Mesendoderm (in vitro differentiated cells): ENCODE data around the gene FAM117A.
"Not testable (repeated sequence)": the region's sequence is repeated elsewhere in the genome, so short reads cannot be mapped to it uniquely, and the experiment has no call there.

Source experiments
- DNase-seq: peaks from one replicate; pipeline ENCODE4 v3.0.0; 2013
- H2AK5ac ChIP-seq: 2 replicates; pipeline ENCODE4 v1.6.1; 2013; ENCODE audit warnings: low read length, inconsistent platforms
- H2BK120ac ChIP-seq: 2 replicates; pipeline ENCODE4 v1.6.1; 2013; ENCODE audit warnings: low read depth, mild to moderate bottlenecking, low read length, moderate library complexity, mixed read lengths
- H2BK15ac ChIP-seq: replicated peaks from 2 replicates; pipeline ENCODE4 v1.6.1; 2013; ENCODE audit warnings: low read depth, mild to moderate bottlenecking, moderate library complexity
- H2BK5ac ChIP-seq: 2 replicates; pipeline ENCODE4 v1.6.1; 2013; ENCODE audit warnings: low read length, inconsistent platforms
- H3K18ac ChIP-seq: 2 replicates; pipeline ENCODE4 v1.6.1; 2013; ENCODE audit warnings: mild to moderate bottlenecking, low read length, mixed read lengths
- H3K23ac ChIP-seq: one replicate; pipeline ENCODE4 v1.6.1; 2013; ENCODE audit warnings: low read length
- H3K27ac ChIP-seq: 2 replicates; pipeline ENCODE4 v1.5.1; 2013; ENCODE audit warnings: low read depth, mild to moderate bottlenecking, inconsistent platforms, low read length, moderate library complexity
- H3K27me3 ChIP-seq: 2 replicates; pipeline ENCODE4 v1.6.1; 2013; ENCODE audit warnings: low read length, control low read depth, mild to moderate bottlenecking, inconsistent platforms; ENCODE audit not compliant: insufficient read depth, poor library complexity
- H3K36me3 ChIP-seq: 2 replicates; pipeline ENCODE4 v1.6.1; 2013; ENCODE audit warnings: low read length, inconsistent platforms; ENCODE audit not compliant: control insufficient read depth, insufficient read depth
- H3K4ac ChIP-seq: one replicate; pipeline ENCODE4 v1.6.1; 2013; ENCODE audit warnings: low read depth, mild to moderate bottlenecking, low read length, moderate library complexity
- H3K4me1 ChIP-seq: 2 replicates; pipeline ENCODE4 v1.6.1; 2013; ENCODE audit warnings: low read depth, low read length, inconsistent platforms; ENCODE audit not compliant: control insufficient read depth
- H3K4me2 ChIP-seq: 2 replicates; pipeline ENCODE4 v1.6.1; 2013; ENCODE audit warnings: low read length
- H3K4me3 ChIP-seq: 2 replicates; pipeline ENCODE4 v1.5.1; 2013; ENCODE audit warnings: mild to moderate bottlenecking, low read length
- H3K56ac ChIP-seq: one replicate; pipeline ENCODE4 v1.6.1; 2013; ENCODE audit warnings: low read length
- H3K79me1 ChIP-seq: 2 replicates; pipeline ENCODE4 v1.6.1; 2013; ENCODE audit warnings: low read length, inconsistent platforms
- H3K79me2 ChIP-seq: 2 replicates; pipeline ENCODE4 v1.6.1; 2013; ENCODE audit warnings: mild to moderate bottlenecking, low read length; ENCODE audit not compliant: control insufficient read depth, insufficient read depth
- H3K9ac ChIP-seq: 2 replicates; pipeline ENCODE4 v1.6.1; 2013; ENCODE audit warnings: low read length, inconsistent platforms
- H4K5ac ChIP-seq: one replicate; pipeline ENCODE4 v1.6.1; 2013; ENCODE audit warnings: low read length
- H4K8ac ChIP-seq: one replicate; pipeline ENCODE4 v1.6.1; 2013; ENCODE audit warnings: low read depth, mild to moderate bottlenecking, control low read depth, low read length, moderate library complexity
- WGBS: extraction: QIAGEN DNeasy Blood & Tissue Kit; methylation state at CpG from one replicate; pipeline ENCODE4 v1.1.7; 2013; ENCODE audit warnings: low lambda C conversion rate, missing lambda C conversion rate; ENCODE audit not compliant: insufficient coverage; ENCODE audit errors: extremely low coverage; 5-methylcytosine and 5-hydroxymethylcytosine counted together

The FAM117A gene

DNA sequence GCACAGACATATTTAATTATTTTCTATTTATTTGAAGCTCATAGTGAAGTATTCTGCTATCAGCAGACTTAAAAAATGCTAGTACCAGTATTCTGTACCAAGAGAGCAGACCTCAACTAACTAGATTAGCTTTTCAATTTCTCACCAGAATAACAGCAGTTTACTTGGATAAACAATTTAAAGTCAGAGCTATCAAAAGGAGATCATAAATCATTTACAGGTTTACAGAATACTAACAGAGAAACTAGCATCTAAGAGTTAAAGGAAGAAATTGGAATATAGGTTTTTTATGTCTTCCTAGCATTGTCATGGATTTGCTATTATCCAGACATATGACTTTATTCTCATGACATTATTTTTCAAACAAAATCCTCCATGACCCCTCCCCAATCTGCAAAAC is 89.4 kb downstream of the FAM117A start:
- no peak for DNase-seq
- H2BK15ac ChIP-seq, result no peak overlapping the region
- peaks cover 2% of the 10 kb centered on the region for H3K79me1 ChIP-seq
- no peak overlapping the region for H4K8ac ChIP-seq
- no peaks in the 10 kb centered on the region for H3K27me3 ChIP-seq
- no peak overlapping the region for H3K23ac ChIP-seq
- H2BK120ac ChIP-seq, result no peak overlapping the region
- peaks cover 15% of the 10 kb centered on the region for H3K79me2 ChIP-seq
- H2BK5ac ChIP-seq, result no peak overlapping the region
- H3K56ac ChIP-seq, result no peak overlapping the region
- H3K18ac ChIP-seq, result no peak overlapping the region
- no peak overlapping the region for H3K4ac ChIP-seq
- H2AK5ac ChIP-seq, result no peak overlapping the region
- H3K36me3 ChIP-seq, result no peaks in the 10 kb centered on the region
- no peak overlapping the region for H4K5ac ChIP-seq
- no peak overlapping the region for H3K27ac ChIP-seq
- no peaks in the 10 kb centered on the region for H3K4me1 ChIP-seq
- no peak overlapping the region for H3K4me3 ChIP-seq
- no peak overlapping the region for H3K9ac ChIP-seq
- no peak overlapping the region for H3K4me2 ChIP-seq

DNA sequence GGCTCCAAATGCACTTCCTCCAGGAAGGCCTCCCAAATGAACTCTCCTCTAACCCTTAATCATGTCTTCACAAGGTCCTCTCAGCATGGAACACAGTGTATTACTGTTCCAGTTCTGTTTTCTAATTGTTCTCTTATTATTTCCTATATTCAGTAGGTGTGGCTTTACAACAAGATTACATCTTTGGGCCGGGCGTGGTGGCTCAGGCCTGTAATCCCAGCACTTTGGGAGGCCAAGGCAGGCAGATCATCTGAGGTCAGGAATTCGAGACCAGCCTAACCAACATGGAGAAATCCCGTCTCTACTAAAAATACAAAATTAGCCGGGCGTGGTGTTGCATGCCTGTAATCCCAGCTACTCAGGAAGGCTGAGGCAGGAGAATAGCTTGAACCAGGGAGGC is 90.3 kb downstream of the FAM117A start:
- H3K4me1 ChIP-seq, H3K79me1 ChIP-seq, H3K4me3 ChIP-seq, H2BK120ac ChIP-seq, H3K23ac ChIP-seq, H3K56ac ChIP-seq, H4K8ac ChIP-seq, H3K18ac ChIP-seq, DNase-seq, H2BK15ac ChIP-seq, H3K36me3 ChIP-seq, H3K4me2 ChIP-seq, H3K27ac ChIP-seq, H2AK5ac ChIP-seq, H3K27me3 ChIP-seq, H4K5ac ChIP-seq, H2BK5ac ChIP-seq, H3K9ac ChIP-seq, H3K4ac ChIP-seq: not testable (repeated sequence)
- peaks cover 15% of the 10 kb centered on the region for H3K79me2 ChIP-seq
- WGBS, result no CpG with 5 or more reads among the region's 6 CpGs

DNA sequence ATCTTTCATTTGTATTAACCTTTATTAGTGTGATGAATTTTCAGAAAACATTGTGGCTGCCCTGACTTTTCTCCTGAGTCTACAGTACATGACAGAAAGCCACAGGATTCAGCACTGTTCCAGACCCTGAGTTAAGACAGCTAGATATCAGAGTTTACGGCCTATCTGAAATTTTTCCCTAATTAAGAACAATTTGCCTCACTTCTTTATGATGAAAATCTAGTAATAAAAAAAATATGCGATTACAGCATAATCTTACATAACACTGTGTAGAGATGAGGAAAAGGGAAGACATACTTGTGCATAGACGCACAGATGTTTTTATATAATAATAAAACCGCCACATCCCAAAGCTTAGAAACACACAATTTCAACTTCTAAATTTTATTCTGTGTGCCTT is 93.3 kb downstream of the FAM117A start:
- Histone ChIP-seq H3K23ac (no peak overlapping the region), H3K4me3 (no peak overlapping the region), H3K27me3 (no peaks in the 10 kb centered on the region), H4K8ac (no peak overlapping the region), H3K4ac (no peak overlapping the region), H3K4me1 (no peaks in the 10 kb centered on the region), H4K5ac (no peak overlapping the region), H2AK5ac (no peak overlapping the region), H3K27ac (no peak overlapping the region), H3K4me2 (no peak overlapping the region), H3K18ac (no peak overlapping the region), H2BK120ac (no peak overlapping the region), H3K79me2 (peaks cover 2% of the 10 kb centered on the region), H2BK15ac (no peak overlapping the region), H3K56ac (no peak overlapping the region), H3K9ac (no peak overlapping the region), H2BK5ac (no peak overlapping the region), H3K36me3 (no peaks in the 10 kb centered on the region), H3K79me1 (no peaks in the 10 kb centered on the region)
- no CpG with 5 or more reads among the region's 4 CpGs for WGBS
- no peak for DNase-seq

DNA sequence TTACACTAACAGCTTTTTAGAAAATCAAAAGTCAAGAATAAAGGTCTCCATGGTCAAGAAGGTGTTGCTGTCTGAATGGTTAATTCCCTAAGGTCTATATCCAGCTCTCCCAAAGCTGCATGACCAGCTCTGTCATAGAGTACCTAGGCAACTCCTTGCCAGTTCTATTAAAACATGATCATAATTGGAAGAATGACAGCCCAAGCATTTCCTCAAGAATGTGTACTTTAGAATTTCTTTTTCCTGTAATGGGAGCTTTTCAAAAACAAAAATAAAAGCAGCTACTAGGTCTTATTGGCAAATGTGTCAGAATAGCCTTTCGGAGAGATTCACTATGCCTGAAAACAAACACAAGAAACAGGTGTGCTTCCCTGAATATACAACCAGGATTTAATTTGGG is 93.9 kb downstream of the FAM117A start:
- no peak overlapping the region for H3K23ac ChIP-seq
- no peaks in the 10 kb centered on the region for H3K79me1 ChIP-seq
- H2AK5ac ChIP-seq, result no peak overlapping the region
- no peak overlapping the region for H3K56ac ChIP-seq
- no peaks in the 10 kb centered on the region for H3K4me1 ChIP-seq
- no peak overlapping the region for H2BK120ac ChIP-seq
- WGBS, result no CpG with 5 or more reads among the region's 1 CpG
- H3K4me3 ChIP-seq, result no peak overlapping the region
- no peaks in the 10 kb centered on the region for H3K27me3 ChIP-seq
- H2BK5ac ChIP-seq, result no peak overlapping the region
- H3K36me3 ChIP-seq, result no peaks in the 10 kb centered on the region
- no peak overlapping the region for H3K9ac ChIP-seq
- no peak overlapping the region for H4K5ac ChIP-seq
- no peak overlapping the region for H3K18ac ChIP-seq
- no peak overlapping the region for H3K27ac ChIP-seq
- peaks cover 2% of the 10 kb centered on the region for H3K79me2 ChIP-seq
- DNase-seq, result no peak
- no peak overlapping the region for H3K4ac ChIP-seq
- no peak overlapping the region for H3K4me2 ChIP-seq
- H2BK15ac ChIP-seq, result no peak overlapping the region
- no peak overlapping the region for H4K8ac ChIP-seq

DNA sequence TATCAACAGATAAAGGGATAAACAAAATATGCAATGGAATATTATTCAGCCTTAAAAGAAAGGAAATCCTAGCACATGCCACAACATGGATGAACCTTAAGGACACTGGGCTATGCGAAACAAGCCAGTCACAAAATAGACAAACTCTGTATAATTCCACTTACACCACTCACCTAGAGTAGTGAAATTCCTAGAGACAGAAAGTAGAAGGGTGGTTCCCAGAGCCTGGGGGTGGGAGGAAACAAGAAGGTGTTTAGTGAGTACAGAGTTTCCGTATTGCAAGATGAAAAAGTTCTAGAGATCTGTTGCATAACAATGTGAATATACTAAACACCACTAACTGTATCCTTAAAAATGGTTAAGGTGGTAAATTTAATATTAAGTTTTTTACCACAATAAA is 96.1 kb downstream of the FAM117A start:
- H3K56ac ChIP-seq, result no peak overlapping the region
- no peak overlapping the region for H3K4me3 ChIP-seq
- H3K79me1 ChIP-seq, result peaks cover 6% of the 10 kb centered on the region
- H3K9ac ChIP-seq, result no peak overlapping the region
- no peak for DNase-seq
- no peak overlapping the region for H4K5ac ChIP-seq
- H2BK15ac ChIP-seq, result no peak overlapping the region
- no peak overlapping the region for H3K27ac ChIP-seq
- no peak overlapping the region for H3K4me2 ChIP-seq
- peaks cover 4% of the 10 kb centered on the region for H3K79me2 ChIP-seq
- H2AK5ac ChIP-seq, result no peak overlapping the region
- H3K36me3 ChIP-seq, result no peaks in the 10 kb centered on the region
- H3K23ac ChIP-seq, result no peak overlapping the region
- WGBS, result no CpG with 5 or more reads among the region's 2 CpGs
- no peaks in the 10 kb centered on the region for H3K4me1 ChIP-seq
- H2BK5ac ChIP-seq, result no peak overlapping the region
- H3K18ac ChIP-seq, result no peak overlapping the region
- H3K4ac ChIP-seq, result no peak overlapping the region
- H3K27me3 ChIP-seq, result no peaks in the 10 kb centered on the region
- no peak overlapping the region for H4K8ac ChIP-seq
- no peak overlapping the region for H2BK120ac ChIP-seq

DNA sequence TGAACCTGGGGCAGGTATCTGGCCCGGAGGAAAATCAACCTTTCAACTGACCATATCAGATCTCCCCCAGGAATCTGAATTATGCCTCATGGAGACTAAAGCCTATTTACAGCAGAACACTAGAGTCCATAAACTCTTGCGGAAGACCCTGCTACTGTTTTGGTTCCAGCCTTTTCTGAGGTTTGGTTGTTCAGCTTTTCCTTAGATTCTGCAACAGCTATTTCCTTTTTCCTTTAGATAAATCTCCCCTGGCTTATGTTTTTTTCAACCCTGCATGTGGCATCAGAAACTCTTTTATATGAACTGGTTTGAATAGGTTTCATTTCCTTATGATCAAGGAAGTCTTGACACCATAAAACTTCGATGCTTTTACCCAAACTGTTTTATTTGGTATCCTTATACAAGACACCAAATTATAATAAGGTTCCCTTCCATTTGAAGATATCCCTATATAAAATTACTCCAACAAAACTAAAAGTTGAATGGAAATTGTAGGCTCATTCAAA is 99.2 kb downstream of the FAM117A start:
- no peak for DNase-seq
- Histone ChIP-seq H2BK120ac (no peak overlapping the region), H2BK15ac (no peak overlapping the region), H3K27me3 (no peaks in the 10 kb centered on the region), H2AK5ac (no peak overlapping the region), H3K18ac (no peak overlapping the region), H3K27ac (no peak overlapping the region), H3K4me2 (no peak overlapping the region), H3K79me1 (peaks cover 14% of the 10 kb centered on the region), H3K9ac (no peak overlapping the region), H4K8ac (no peak overlapping the region), H3K56ac (no peak overlapping the region), H3K79me2 (peaks cover 5% of the 10 kb centered on the region), H3K36me3 (no peaks in the 10 kb centered on the region), H3K23ac (no peak overlapping the region), H3K4ac (no peak overlapping the region), H4K5ac (no peak overlapping the region), H3K4me1 (no peaks in the 10 kb centered on the region), H2BK5ac (no peak overlapping the region), H3K4me3 (no peak overlapping the region)
- no CpG with 5 or more reads among the region's 3 CpGs for WGBS
